Endodermal cell (in vitro differentiated cells): ENCODE measurements around the gene IRF2BPL. TPM values are rescaled to one million over a fixed set of nuclear protein-coding genes. Genes with fewer than 3 reads are reported as not detected.

Experiments used
- DNase-seq: peaks from one replicate; pipeline ENCODE4 v3.0.0-alpha.2; 2017
- H3K27ac ChIP-seq: 2 replicates; pipeline ENCODE4 v1.5.1; 2013; ENCODE audit warnings: mild to moderate bottlenecking, low read depth, low read length, moderate library complexity
- H3K27me3 ChIP-seq: 2 replicates; pipeline ENCODE4 v1.6.1; 2013; ENCODE audit warnings: mild to moderate bottlenecking, low read length, moderate library complexity; ENCODE audit not compliant: insufficient read depth, control insufficient read depth, poor library complexity, severe bottlenecking
- H3K36me3 ChIP-seq: 2 replicates; pipeline ENCODE4 v1.7.0; 2013; ENCODE audit warnings: mild to moderate bottlenecking, low read length, moderate library complexity; ENCODE audit not compliant: control insufficient read depth, insufficient read depth
- H3K4me1 ChIP-seq: one replicate; pipeline ENCODE4 v1.7.0; 2013; ENCODE audit warnings: low read length; ENCODE audit not compliant: control insufficient read depth, insufficient read depth
- H3K4me3 ChIP-seq: 2 replicates; pipeline ENCODE4 v1.5.1; 2013; ENCODE audit warnings: mild to moderate bottlenecking, low read length, moderate library complexity
- H3K9ac ChIP-seq: 2 replicates; pipeline ENCODE4 v1.6.1; 2013; ENCODE audit warnings: mild to moderate bottlenecking, low read length, moderate library complexity; ENCODE audit not compliant: poor library complexity, severe bottlenecking; ENCODE audit errors: extremely low read depth
- H3K9me3 ChIP-seq: 2 replicates; pipeline ENCODE4 v1.6.1; 2013; ENCODE audit warnings: mild to moderate bottlenecking, low read length, moderate library complexity; ENCODE audit not compliant: control insufficient read depth
- H3K27ac Mint-ChIP-seq: 2 replicates; pipeline ENCODE4 v1.8.0; 2020; ENCODE audit warnings: mixed read lengths
- H3K27me3 Mint-ChIP-seq: 2 replicates; pipeline ENCODE4 v1.8.0; 2021; ENCODE audit warnings: mild to moderate bottlenecking, mixed read lengths; ENCODE audit not compliant: insufficient read depth
- H3K36me3 Mint-ChIP-seq: 2 replicates; pipeline ENCODE4 v1.8.0; 2020; ENCODE audit warnings: low read depth, mixed read lengths
- H3K4me1 Mint-ChIP-seq: 2 replicates; pipeline ENCODE4 v1.8.0; 2020; ENCODE audit warnings: mixed read lengths
- H3K4me3 Mint-ChIP-seq: 2 replicates; pipeline ENCODE4 v1.8.0; 2020; ENCODE audit warnings: mild to moderate bottlenecking, moderate library complexity, mixed read lengths
- H3K9me3 Mint-ChIP-seq: 2 replicates; pipeline ENCODE4 v1.8.0; 2020; ENCODE audit warnings: mild to moderate bottlenecking, mixed read lengths
- CTCF ChIP-seq: fragments of 200-600 bp; sonication (generic); conservative IDR thresholded peaks from 2 replicates; pipeline ENCODE4 v1.5.0; 2021; ENCODE audit warnings: antibody characterized with exemption, mild to moderate bottlenecking
- WGBS, 2 experiments: methylation state at CpG; one replicate each; pipeline versions ENCODE4 v1.1.5 to v1.1.7; 2013; ENCODE audit warnings: missing lambda C conversion rate in 2 of 2, mixed read lengths in 1 of 2; ENCODE audit not compliant: insufficient coverage in 1 of 2, insufficient read length in 1 of 2; 5-methylcytosine and 5-hydroxymethylcytosine counted together
- total RNA-seq, 2 donors: library from RNA; stranded (reverse); fragmentation: NEBNext Ultra II Directional in 1 of 2; extraction: Animal tissue kit (Norgen Biotek cat#: 25700) in 1 of 2; gene quantifications; 2 replicates in 1 of 2; 3 replicates in 1 of 2; pipeline ENCODE4 v1.2.1, GENCODE V29; 2021

Gene IRF2BPL
- total RNA-seq, 2 donors from 2014 or later = 34.2 to 44.3 TPM

GRCh38 chr14:77044783-77045237, 16.3 kb upstream of the IRF2BPL start:
- TF ChIP-seq CTCF = no peak
- Histone ChIP-seq H3K27me3 (no peaks in the 10 kb centered on the region), H3K27ac (peak overlapping the region; percentile 30), H3K9ac (no peak overlapping the region), H3K4me3 (no peak overlapping the region), H3K9me3 (no peaks in the 10 kb centered on the region), H3K36me3 (no peaks in the 10 kb centered on the region), H3K4me1 (peaks cover 29% of the 10 kb centered on the region)
- Mint-ChIP-seq H3K9me3 (no peaks in the 10 kb centered on the region), H3K36me3 (no peaks in the 10 kb centered on the region), H3K27me3 (peaks cover 5% of the 10 kb centered on the region), H3K4me3 (no peak overlapping the region), H3K27ac (no peak overlapping the region), H3K4me1 (peaks cover 46% of the 10 kb centered on the region)
- 0 to 8% methylated on average over 2 of the region's 2 CpGs for WGBS, 2 experiments
- peak; percentile 66 for DNase-seq

- WGBS, 2 experiments = 83 to 85% methylated on average over 8 of the region's 8 CpGs
- no peak overlapping the region for H3K9ac ChIP-seq
Observed at GRCh38 chr14:77043984-77044485, 15.5 kb upstream of the IRF2BPL start.

GRCh38 chr14:77043177-77043983, 14.9 kb upstream of the IRF2BPL start:
- no peak overlapping the region for H3K4me3 ChIP-seq
- WGBS, 2 experiments = 64 to 81% methylated on average over 5 to 10 of the region's 10 CpGs
- TF ChIP-seq CTCF = no peak
- no peak overlapping the region for H3K4me3 Mint-ChIP-seq
- H3K36me3 ChIP-seq = no peaks in the 10 kb centered on the region
- no peaks in the 10 kb centered on the region for H3K9me3 ChIP-seq
- H3K4me1 ChIP-seq = peaks cover 29% of the 10 kb centered on the region
- DNase-seq = peak; percentile 84
- no peaks in the 10 kb centered on the region for H3K36me3 Mint-ChIP-seq
- peaks cover 59% of the 10 kb centered on the region for H3K4me1 Mint-ChIP-seq
- H3K27me3 ChIP-seq = no peaks in the 10 kb centered on the region
- H3K27ac Mint-ChIP-seq = peak overlapping the region; percentile 83
- peaks cover 9% of the 10 kb centered on the region for H3K27me3 Mint-ChIP-seq
- H3K9me3 Mint-ChIP-seq = no peaks in the 10 kb centered on the region
- peak overlapping the region; percentile 77 for H3K27ac ChIP-seq
- H3K9ac ChIP-seq = no peak overlapping the region

More at GRCh38 chr14:77043984-77044485, 15.5 kb upstream of the IRF2BPL start:
- Histone ChIP-seq H3K9me3 (no peaks in the 10 kb centered on the region), H3K36me3 (no peaks in the 10 kb centered on the region), H3K27ac (peak overlapping the region; percentile 77), H3K4me1 (peaks cover 29% of the 10 kb centered on the region), H3K4me3 (no peak overlapping the region), H3K27me3 (no peaks in the 10 kb centered on the region)
- peaks cover 52% of the 10 kb centered on the region for H3K4me1 Mint-ChIP-seq
- no peaks in the 10 kb centered on the region for H3K9me3 Mint-ChIP-seq
- peaks cover 5% of the 10 kb centered on the region for H3K27me3 Mint-ChIP-seq
- DNase-seq = peak; percentile 78
- no peak for TF ChIP-seq CTCF
- H3K36me3 Mint-ChIP-seq = no peaks in the 10 kb centered on the region
- no peak overlapping the region for H3K4me3 Mint-ChIP-seq
- no peak overlapping the region for H3K27ac Mint-ChIP-seq
